Adipocyte (in vitro differentiated cells): ENCODE data around the gene VOPP1.

ENCODE experiments used
- DNase-seq: peaks from one replicate; pipeline ENCODE4 v3.0.0-alpha.2; 2015; ENCODE audit warnings: low read depth
- H3K27me3 ChIP-seq: replicated peaks from 2 replicates; pipeline ENCODE4 v1.7.0; 2013; ENCODE audit warnings: mild to moderate bottlenecking, low read length, moderate library complexity; ENCODE audit not compliant: control insufficient read depth, insufficient read depth
- H3K36me3 ChIP-seq: 2 replicates; pipeline ENCODE4 v1.7.0; 2013; ENCODE audit warnings: low read length, mild to moderate bottlenecking, moderate library complexity; ENCODE audit not compliant: control insufficient read depth, insufficient read depth, severe bottlenecking
- H3K4me1 ChIP-seq: 2 replicates; pipeline ENCODE4 v1.7.0; 2013; ENCODE audit warnings: mild to moderate bottlenecking, low read length, moderate library complexity; ENCODE audit not compliant: control insufficient read depth, insufficient read depth
- H3K4me3 ChIP-seq: 2 replicates; pipeline ENCODE4 v1.7.0; 2013; ENCODE audit warnings: mild to moderate bottlenecking, low read length, moderate library complexity
- H3K9ac ChIP-seq: 2 replicates; pipeline ENCODE4 v1.7.0; 2013; ENCODE audit warnings: mild to moderate bottlenecking, low read length, moderate library complexity
- H3K9me3 ChIP-seq: 2 replicates; pipeline ENCODE4 v1.7.0; 2013; ENCODE audit warnings: mild to moderate bottlenecking, low read length, moderate library complexity; ENCODE audit not compliant: control insufficient read depth

VOPP1 gene

GRCh38 chr7:55575733-55576132 lies 3.4 kb upstream of the VOPP1 start:
- H3K9ac ChIP-seq, result no peak overlapping the region
- H3K9me3 ChIP-seq, result no peaks in the 10 kb centered on the region
- DNase-seq, result no peak
- peaks cover 20% of the 10 kb centered on the region for H3K4me1 ChIP-seq
- H3K27me3 ChIP-seq, result no peaks in the 10 kb centered on the region
- no peaks in the 10 kb centered on the region for H3K36me3 ChIP-seq
- H3K4me3 ChIP-seq, result no peak overlapping the region

- no peak for DNase-seq
- Histone ChIP-seq H3K27me3 (no peaks in the 10 kb centered on the region), H3K9me3 (no peaks in the 10 kb centered on the region), H3K4me1 (peaks cover 24% of the 10 kb centered on the region), H3K4me3 (no peak overlapping the region), H3K9ac (no peak overlapping the region), H3K36me3 (no peaks in the 10 kb centered on the region)
Measured at GRCh38 chr7:55575098-55575497, 2.8 kb upstream of the VOPP1 start.

DNA sequence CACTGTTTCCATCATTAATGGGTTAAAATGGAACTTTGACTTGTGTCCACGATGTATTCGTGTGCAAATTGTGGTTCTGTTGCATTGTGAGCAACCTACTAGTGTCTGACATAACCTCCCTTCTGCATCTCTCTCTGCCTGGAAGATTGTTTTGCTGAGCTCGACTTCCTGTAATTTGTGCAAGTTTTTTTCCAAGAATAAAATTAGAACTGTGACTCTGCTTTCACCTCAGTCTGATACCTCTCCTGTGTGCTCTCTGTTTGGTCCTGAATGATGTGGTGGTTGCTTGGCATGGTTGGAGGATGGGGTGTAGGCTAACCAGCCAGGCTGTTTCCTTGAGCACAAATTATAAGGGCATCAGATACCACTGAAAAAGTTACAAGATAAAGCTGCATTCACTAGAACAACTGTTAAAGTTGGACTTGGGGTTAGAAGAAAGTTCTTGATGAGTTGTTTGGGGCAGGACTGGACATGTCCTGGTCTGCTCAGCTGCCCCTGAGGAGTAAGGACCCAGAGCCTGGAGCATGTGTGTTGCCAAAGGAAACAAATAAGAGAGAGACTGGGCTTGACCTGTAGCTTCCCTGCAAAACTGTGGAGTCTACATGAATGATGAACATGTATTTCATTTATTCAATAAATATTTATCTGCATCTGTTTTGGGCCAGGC lies 1.9 kb upstream of the VOPP1 start:
- H3K9me3 ChIP-seq, result no peaks in the 10 kb centered on the region
- no peaks in the 10 kb centered on the region for H3K27me3 ChIP-seq
- H3K9ac ChIP-seq, result peak overlapping the region; percentile 6
- H3K4me1 ChIP-seq, result peaks cover 27% of the 10 kb centered on the region
- no peaks in the 10 kb centered on the region for H3K36me3 ChIP-seq
- DNase-seq, result peak; percentile 30
- peak overlapping the region; percentile 89 for H3K4me3 ChIP-seq

- Histone ChIP-seq H3K9ac (peak overlapping the region; percentile 86), H3K27me3 (no peaks in the 10 kb centered on the region), H3K36me3 (no peaks in the 10 kb centered on the region), H3K4me1 (peaks cover 35% of the 10 kb centered on the region), H3K4me3 (peak overlapping the region; percentile 89), H3K9me3 (no peaks in the 10 kb centered on the region)
- DNase-seq, result peak; percentile 39
Measured at GRCh38 chr7:55573234-55573900, 1.1 kb upstream of the VOPP1 start.

DNA sequence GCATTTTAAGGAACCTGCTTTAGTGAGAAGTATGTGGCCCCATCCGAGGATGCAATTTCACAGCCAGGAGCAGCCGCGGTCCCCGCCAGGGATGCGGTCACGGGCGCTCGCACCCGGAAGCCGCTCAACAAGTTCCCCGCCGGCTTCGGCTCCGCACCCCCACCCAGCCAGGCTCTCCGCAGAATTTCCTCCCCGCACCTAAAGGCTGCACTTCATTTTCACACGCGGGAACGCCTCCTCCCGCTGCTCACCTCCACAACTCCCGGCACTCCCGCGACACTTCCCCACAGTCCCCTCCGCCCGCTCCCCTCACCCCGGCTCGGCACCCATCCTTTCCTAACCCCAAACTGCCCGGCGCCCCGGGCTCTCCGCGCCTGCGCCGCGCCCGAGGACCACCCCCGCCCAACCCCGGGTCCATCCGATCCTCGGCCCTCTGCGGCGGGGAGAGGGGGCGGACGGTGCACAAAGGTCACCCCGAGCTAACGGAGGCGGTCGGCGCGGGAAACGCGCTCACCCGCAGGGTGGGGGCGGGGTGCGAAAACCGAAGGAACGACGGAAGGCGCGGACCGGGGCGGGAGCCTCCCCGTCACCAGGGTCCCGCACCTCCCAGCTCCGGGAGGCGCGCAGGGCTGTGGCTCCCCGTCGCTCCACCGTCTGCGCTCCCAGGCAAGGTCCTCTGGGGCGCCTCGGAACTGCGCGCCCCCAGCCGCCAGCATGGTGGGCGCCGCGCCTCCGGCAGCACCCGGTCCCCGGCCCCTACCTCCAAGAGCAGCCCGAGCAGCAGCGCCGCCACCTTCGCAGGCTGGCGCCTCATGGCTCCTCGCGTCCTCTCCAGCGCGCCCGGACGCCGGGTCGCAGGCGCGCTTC lies 558 bp downstream of the VOPP1 start:
- Histone ChIP-seq H3K4me3 (peak overlapping the region; percentile 93), H3K9me3 (no peaks in the 10 kb centered on the region), H3K9ac (peak overlapping the region; percentile 90), H3K4me1 (peaks cover 41% of the 10 kb centered on the region), H3K36me3 (no peaks in the 10 kb centered on the region), H3K27me3 (no peaks in the 10 kb centered on the region)
- DNase-seq, result peak; percentile 77

- peak; percentile 77 for DNase-seq
- Histone ChIP-seq H3K9ac (peak overlapping the region; percentile 90), H3K9me3 (no peaks in the 10 kb centered on the region), H3K36me3 (no peaks in the 10 kb centered on the region), H3K4me3 (peak overlapping the region; percentile 93), H3K4me1 (peaks cover 41% of the 10 kb centered on the region), H3K27me3 (no peaks in the 10 kb centered on the region)
Measured at GRCh38 chr7:55570939-55571338, 1.4 kb downstream of the VOPP1 start.

DNA sequence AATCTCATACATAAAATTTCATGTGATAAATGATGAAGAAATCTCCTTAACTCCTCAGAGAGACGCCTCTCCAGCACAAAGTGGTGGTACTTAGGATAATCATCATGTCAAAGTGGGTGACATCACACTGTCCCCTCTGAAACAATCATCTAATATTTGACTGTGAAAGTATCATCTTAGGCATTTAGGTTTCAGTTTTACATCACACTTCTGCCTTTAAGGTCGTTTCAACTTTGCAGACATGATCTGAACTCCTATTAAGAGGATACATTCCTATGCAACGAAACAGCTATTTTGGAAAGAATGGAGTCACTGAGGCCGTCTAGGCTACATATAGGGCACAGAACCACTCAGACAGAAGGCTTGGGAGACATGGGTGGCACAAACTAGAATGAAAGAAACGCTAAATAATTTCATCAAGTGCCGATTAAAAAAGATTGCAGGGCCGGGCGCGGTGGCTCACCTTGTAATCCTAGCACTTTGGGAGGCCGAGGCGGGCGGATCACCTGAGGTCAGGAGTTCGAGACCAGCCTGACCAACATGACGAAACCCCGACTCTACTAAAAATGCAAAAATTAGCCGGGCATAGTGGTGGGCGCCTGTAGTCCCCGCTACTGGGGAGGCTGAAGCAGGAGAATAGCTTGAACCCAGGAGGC lies 2.0 kb downstream of the VOPP1 start:
- no peaks in the 10 kb centered on the region for H3K36me3 ChIP-seq
- DNase-seq, result peak; percentile 42
- H3K9ac ChIP-seq, result no peak overlapping the region
- no peaks in the 10 kb centered on the region for H3K9me3 ChIP-seq
- no peaks in the 10 kb centered on the region for H3K27me3 ChIP-seq
- peaks cover 41% of the 10 kb centered on the region for H3K4me1 ChIP-seq
- peak overlapping the region; percentile 93 for H3K4me3 ChIP-seq

DNA sequence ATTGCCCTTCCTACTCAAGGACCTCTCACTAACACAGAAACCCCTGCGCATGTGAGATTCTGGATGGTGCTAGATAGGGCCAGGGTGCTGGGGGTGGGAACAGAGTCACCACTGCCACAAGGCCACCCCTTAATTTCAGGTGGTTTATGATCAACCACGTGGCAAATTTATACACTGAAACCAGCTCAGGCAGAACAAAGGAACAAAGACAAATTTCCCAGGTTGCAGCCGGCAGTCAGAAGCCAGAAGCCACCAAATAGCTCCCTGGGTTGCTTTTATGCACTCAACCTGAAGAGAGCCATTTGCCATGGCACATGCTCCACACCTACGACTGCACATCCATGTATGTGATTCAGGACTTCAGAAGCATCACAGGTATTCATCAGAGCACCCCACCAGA lies 2.5 kb downstream of the VOPP1 start:
- H3K9me3 ChIP-seq, result no peaks in the 10 kb centered on the region
- no peak for DNase-seq
- H3K36me3 ChIP-seq, result no peaks in the 10 kb centered on the region

GRCh38 chr7:55569269-55569663 lies 3.0 kb downstream of the VOPP1 start:
- Histone ChIP-seq H3K9me3 (no peaks in the 10 kb centered on the region), H3K27me3 (no peaks in the 10 kb centered on the region), H3K36me3 (no peaks in the 10 kb centered on the region), H3K9ac (no peak overlapping the region), H3K4me1 (peaks cover 37% of the 10 kb centered on the region), H3K4me3 (no peak overlapping the region)
- no peak for DNase-seq

More for the DNA sequence above, 2.5 kb downstream of the VOPP1 start:
- H3K4me3 ChIP-seq, result no peak overlapping the region
- H3K4me1 ChIP-seq, result peaks cover 41% of the 10 kb centered on the region
- no peaks in the 10 kb centered on the region for H3K27me3 ChIP-seq
- H3K9ac ChIP-seq, result no peak overlapping the region

DNA sequence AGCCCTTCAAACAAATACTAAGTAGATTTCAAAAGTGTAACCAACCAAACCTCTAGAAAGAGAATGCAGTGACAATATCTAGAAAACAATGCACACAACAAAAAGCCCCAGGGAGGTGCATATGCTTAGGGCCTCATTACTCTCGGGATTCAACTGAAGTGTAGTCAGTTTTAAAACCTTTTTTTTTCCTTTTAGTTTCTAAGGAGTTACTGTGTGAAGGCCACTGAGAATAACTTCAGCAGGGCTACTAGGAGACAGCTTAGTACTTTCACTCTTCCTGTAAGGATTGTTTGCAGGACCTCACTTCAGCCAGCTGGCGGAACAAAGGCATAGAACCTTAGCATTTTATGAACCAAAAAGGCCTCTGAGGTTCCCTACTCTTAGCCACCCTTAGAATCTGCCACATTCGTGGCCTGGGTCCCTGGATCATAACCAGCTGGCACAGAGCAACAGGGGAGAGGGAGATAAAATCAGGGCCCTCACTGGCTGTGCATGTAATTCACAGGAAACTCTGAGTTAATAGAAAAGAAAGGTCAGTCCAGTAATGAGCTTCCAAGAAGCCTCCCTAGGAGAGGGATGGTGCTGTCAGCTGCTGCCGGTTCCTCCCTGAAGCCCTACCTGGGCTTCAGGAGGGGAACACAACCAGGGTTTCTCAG lies 3.6 kb downstream of the VOPP1 start:
- peaks cover 37% of the 10 kb centered on the region for H3K4me1 ChIP-seq
- H3K9ac ChIP-seq, result no peak overlapping the region
- no peak overlapping the region for H3K4me3 ChIP-seq
- DNase-seq, result peak; percentile 40
- no peaks in the 10 kb centered on the region for H3K36me3 ChIP-seq
- H3K9me3 ChIP-seq, result no peaks in the 10 kb centered on the region
- H3K27me3 ChIP-seq, result no peaks in the 10 kb centered on the region
